Erythroblast (primary cell): ENCODE measurements around the gene GBX1.

Experiments used
- GATA1 ChIP-seq: IDR thresholded peaks from 2 replicates; pipeline ENCODE4 v1.6.1; 2011; ENCODE audit warnings: low read depth, mild to moderate bottlenecking, control low read depth, low read length, moderate library complexity
- POLR2A ChIP-seq: IDR thresholded peaks from 2 replicates; pipeline ENCODE4 v1.6.1; 2011; ENCODE audit warnings: mild to moderate bottlenecking, low read length

DNA sequence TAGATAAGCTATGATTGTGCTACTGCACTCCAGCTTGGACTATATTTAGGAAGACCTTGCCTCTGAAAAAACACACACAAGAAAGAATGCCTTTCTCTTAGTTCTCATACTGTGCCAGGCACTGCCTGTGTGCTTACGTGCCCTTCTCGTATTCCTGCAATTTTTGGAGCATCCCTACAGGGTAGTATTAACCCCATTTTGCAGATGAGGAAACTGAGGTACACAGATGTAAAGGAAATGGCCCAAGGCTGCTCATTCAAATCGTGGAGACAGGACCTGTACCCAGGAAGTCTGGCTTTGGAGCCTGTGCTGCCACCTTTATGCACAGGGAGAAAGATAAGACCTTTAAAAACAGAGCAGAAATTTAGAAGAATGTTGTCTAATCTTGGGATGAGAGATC is 64.5 kb downstream of the GBX1 start:
- TF ChIP-seq POLR2A (no peak), GATA1 (no peak)
